ENCODE data around the gene SEMA3C. TPM values are rescaled to one million over a fixed set of nuclear protein-coding genes. Genes with fewer than 3 reads are reported as not detected.

SEMA3C gene
- total RNA-seq, 2 experiments from 2014 or later, result 0.08 TPM

GRCh38 chr7:80815733-80816132 is 103.1 kb downstream of the SEMA3C start:
- Histone ChIP-seq H3K9me3 (ENCODE audit: control insufficient read depth in 1 of 2, insufficient read depth in 1 of 2, low read length in 2 of 2) (peaks cover 0 to 10% of the 10 kb centered on the region in 2 experiments), H3K4me3 (ENCODE audit: low read length) (no peak overlapping the region), H3K27ac (ENCODE audit: low read depth in 1 of 2, low read length in 2 of 2) (no peak overlapping the region), H3K4me1 (ENCODE audit: insufficient read depth, low read length) (no peaks in the 10 kb centered on the region), H3K27me3 (ENCODE audit: control insufficient read depth in 1 of 2, insufficient read depth in 2 of 2, low read length in 2 of 2) (no peaks in the 10 kb centered on the region), H3K36me3 (ENCODE audit: insufficient read depth, low read length) (no peaks in the 10 kb centered on the region)
- H3K4me1 Mint-ChIP-seq (ENCODE audit: low read depth), result no peaks in the 10 kb centered on the region
- H3K36me3 Mint-ChIP-seq (ENCODE audit: low read depth), result no peaks in the 10 kb centered on the region
- no peak overlapping the region for H3K4me3 Mint-ChIP-seq
- H3K9me3 Mint-ChIP-seq, result peaks cover under 1% of the 10 kb centered on the region
- ChIA-PET CTCF (no interaction called here), POLR2A (no interaction called here)
- no peaks in the 10 kb centered on the region for H3K27me3 Mint-ChIP-seq
- no peak for DNase-seq
- intact Hi-C loops (cut with DNase I, micrococcal nuclease), result no loop called here
- no peak overlapping the region for H3K27ac Mint-ChIP-seq
- TF ChIP-seq CTCF (IDR thresholded peaks at IDR 0.05), result no peak
- no peak for ATAC-seq (ENCODE audit: poor library complexity)

GRCh38 chr7:80809545-80809944 is 109.3 kb downstream of the SEMA3C start:
- ChIA-PET POLR2A (no interaction called here), CTCF (no interaction called here)
- peaks cover 4% of the 10 kb centered on the region for H3K9me3 Mint-ChIP-seq
- Histone ChIP-seq H3K27ac (ENCODE audit: low read depth in 1 of 2, low read length in 2 of 2) (no peak overlapping the region), H3K36me3 (ENCODE audit: insufficient read depth, low read length) (no peaks in the 10 kb centered on the region), H3K9me3 (ENCODE audit: control insufficient read depth in 1 of 2, insufficient read depth in 1 of 2, low read length in 2 of 2) (peaks cover 0 to 10% of the 10 kb centered on the region in 2 experiments), H3K27me3 (ENCODE audit: control insufficient read depth in 1 of 2, insufficient read depth in 2 of 2, low read length in 2 of 2) (no peaks in the 10 kb centered on the region), H3K4me3 (ENCODE audit: low read length) (no peak overlapping the region), H3K4me1 (ENCODE audit: insufficient read depth, low read length) (no peaks in the 10 kb centered on the region)
- H3K4me1 Mint-ChIP-seq (ENCODE audit: low read depth), result no peaks in the 10 kb centered on the region
- no peaks in the 10 kb centered on the region for H3K36me3 Mint-ChIP-seq (ENCODE audit: low read depth)
- ATAC-seq (ENCODE audit: poor library complexity), result no peak
- H3K27me3 Mint-ChIP-seq, result no peaks in the 10 kb centered on the region
- DNase-seq, result no peak
- no peak overlapping the region for H3K27ac Mint-ChIP-seq
- no peak for TF ChIP-seq CTCF (IDR thresholded peaks at IDR 0.05)
- no peak overlapping the region for H3K4me3 Mint-ChIP-seq
- intact Hi-C loops (cut with DNase I, micrococcal nuclease), result no loop called here

GRCh38 chr7:80807166-80807900 is 111.5 kb downstream of the SEMA3C start:
- H3K36me3 Mint-ChIP-seq (ENCODE audit: low read depth), result no peaks in the 10 kb centered on the region
- H3K9me3 Mint-ChIP-seq, result peaks cover 4% of the 10 kb centered on the region
- ChIA-PET POLR2A (no interaction called here), CTCF (interaction anchor here (0.7 kb wide), 1 partner anchor 451 kb away, joined by 4 read pairs; no protein-coding TSS in a partner anchor)
- no peak overlapping the region for H3K4me3 Mint-ChIP-seq
- no peaks in the 10 kb centered on the region for H3K4me1 Mint-ChIP-seq (ENCODE audit: low read depth)
- no peaks in the 10 kb centered on the region for H3K27me3 Mint-ChIP-seq
- Histone ChIP-seq H3K27me3 (ENCODE audit: control insufficient read depth in 1 of 2, insufficient read depth in 2 of 2, low read length in 2 of 2) (no peaks in the 10 kb centered on the region), H3K4me1 (ENCODE audit: insufficient read depth, low read length) (no peaks in the 10 kb centered on the region), H3K4me3 (ENCODE audit: low read length) (no peak overlapping the region), H3K27ac (ENCODE audit: low read depth in 1 of 2, low read length in 2 of 2) (no peak overlapping the region), H3K9me3 (ENCODE audit: control insufficient read depth in 1 of 2, insufficient read depth in 1 of 2, low read length in 2 of 2) (no peaks in the 10 kb centered on the region), H3K36me3 (ENCODE audit: insufficient read depth, low read length) (no peaks in the 10 kb centered on the region)
- no peak overlapping the region for H3K27ac Mint-ChIP-seq
- TF ChIP-seq CTCF (IDR thresholded peaks at IDR 0.05), result no peak
- intact Hi-C loops (cut with DNase I, micrococcal nuclease), result no loop called here
- ATAC-seq (ENCODE audit: poor library complexity) (no peak), DNase-seq (no peak)

Data from CD4-positive, alpha-beta T cell (primary cell).